HG03565 (cell line): ENCODE measurements around the gene MED8.

ENCODE experiments used
- ATAC-seq: cut with Tn5 transposase; IDR thresholded peaks from one replicate; pipeline ENCODE4 v1.9.1; 2021; ENCODE audit warnings: mild to moderate bottlenecking, moderate library complexity; ENCODE audit not compliant: unreplicated experiment

Gene MED8, protein sequence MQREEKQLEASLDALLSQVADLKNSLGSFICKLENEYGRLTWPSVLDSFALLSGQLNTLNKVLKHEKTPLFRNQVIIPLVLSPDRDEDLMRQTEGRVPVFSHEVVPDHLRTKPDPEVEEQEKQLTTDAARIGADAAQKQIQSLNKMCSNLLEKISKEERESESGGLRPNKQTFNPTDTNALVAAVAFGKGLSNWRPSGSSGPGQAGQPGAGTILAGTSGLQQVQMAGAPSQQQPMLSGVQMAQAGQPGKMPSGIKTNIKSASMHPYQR

DNA sequence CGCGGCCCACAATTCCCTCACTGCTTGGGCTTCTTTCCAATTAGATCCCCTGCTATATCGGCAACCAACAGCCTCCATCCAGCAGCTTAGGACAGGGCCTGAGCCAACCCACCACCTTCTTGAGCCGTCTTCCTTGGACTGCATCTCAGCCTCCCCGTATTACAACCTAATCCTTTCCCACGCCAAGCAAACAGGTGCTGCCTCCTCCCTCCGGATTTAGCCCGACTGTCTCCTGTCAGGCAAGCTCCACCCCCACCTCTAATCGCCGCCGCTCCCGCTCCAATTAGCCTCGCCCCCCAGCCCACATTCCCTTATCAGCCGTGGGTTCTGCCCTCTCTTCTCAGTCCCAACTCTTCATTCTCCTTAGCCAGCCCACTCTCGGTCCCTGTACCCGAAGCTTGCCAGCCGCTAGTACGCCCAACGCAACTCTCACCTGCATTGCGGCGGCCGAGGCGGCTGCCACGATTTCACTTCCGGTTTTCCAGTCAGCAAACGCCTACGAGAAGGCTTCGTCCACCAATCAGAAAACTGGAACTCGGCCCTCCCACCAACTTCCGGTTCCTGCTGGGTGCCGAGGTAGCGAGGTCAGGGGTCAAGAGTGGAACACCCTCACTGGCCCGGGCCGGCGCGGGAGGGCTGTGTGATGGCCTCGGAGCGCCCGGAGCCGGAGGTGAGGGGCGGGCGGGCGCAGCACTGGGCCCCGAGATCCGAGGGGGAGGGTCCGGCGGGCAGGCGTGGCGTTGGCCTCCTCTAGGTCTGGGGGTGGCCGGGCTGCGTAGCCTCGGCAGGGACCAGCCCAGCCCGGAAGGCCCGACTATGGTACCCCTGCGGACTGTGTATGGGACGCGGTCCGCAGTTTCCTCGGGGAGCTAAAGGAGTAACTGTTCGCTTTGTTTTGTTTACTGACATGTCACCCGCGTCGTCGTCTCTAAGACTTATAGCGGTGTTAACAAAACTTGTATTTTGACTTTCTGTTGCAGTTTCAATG lies at the start of gene MED8, which contains the start of gene SZT2:
MED8 (minus strand) TSS at position 475 of the 988 bp plus-strand sequence; CDS start at position 439, 36 bp downstream.
SZT2 (plus strand) TSS at position 574 of the 988 bp plus-strand sequence; CDS start at position 644, 70 bp downstream.
- peak; percentile 86 for ATAC-seq

DNA sequence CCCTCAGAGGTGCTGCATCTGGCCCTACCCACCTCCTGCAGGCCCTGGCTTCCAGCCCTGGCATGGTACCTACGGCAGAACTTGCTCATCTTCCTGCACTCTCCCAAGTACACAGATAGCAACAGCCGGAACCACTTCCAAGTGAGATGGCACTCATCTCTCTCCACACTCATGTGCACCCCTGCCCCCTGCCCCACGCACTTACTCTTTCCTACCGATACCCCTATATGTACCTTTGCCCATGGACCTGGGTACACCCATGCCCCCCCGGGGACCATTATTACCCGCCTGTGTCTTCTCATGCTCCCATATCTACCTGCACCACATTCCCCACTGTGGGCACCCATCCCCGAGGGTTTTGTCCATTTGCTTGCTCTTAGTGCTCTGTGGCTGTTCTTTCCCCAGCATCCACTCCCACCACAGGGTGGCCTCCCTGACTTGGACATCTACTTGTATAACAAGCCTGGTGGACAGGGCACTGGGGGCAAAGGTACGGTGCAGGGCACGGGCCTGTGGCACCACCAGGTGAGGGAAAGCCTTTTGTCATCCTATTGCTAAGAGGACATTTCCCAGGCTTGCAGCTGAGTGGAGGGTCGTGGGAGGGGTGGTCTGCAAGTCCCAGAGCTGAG lies 49.5 kb upstream of the MED8 start:
- no peak for ATAC-seq

DNA sequence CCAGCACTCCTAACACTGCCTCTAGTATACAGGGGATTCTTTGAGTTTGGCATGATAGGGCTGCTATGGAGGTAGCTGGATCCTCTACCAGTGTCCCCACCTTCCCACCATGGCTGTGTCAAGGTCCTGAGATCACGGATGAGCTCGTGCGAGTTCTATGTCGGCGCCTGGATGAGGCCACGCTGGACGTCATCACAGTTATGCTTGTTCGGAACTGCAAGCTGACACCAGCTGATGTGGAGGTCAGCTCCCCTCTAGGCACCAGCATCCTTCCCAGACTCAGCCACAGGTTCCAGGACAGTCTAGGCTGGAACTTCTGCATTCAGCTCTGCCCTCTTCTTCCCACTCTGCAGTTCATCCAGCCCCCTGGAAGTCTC lies 49.0 kb upstream of the MED8 start:
- ATAC-seq: no peak

DNA sequence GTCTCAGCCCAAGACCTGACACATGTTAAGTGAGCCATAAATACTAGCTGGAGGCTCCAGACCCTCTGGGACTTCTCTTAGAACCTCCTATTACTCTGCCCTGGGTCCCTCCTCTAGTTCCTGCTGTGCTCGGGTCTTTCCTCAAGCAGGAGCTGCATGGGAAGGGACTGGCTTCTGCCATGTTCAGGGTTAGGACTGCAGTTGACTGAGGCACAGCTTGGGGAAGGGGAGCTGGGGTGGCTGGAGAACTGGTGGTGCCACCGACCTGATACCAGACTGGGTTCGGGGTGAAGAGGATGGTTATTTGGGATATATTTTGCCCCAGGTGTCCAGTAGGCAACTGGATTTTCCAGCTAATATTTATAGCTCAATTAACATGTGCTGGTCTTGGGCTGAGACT lies 48.4 kb upstream of the MED8 start:
- ATAC-seq: no peak

DNA sequence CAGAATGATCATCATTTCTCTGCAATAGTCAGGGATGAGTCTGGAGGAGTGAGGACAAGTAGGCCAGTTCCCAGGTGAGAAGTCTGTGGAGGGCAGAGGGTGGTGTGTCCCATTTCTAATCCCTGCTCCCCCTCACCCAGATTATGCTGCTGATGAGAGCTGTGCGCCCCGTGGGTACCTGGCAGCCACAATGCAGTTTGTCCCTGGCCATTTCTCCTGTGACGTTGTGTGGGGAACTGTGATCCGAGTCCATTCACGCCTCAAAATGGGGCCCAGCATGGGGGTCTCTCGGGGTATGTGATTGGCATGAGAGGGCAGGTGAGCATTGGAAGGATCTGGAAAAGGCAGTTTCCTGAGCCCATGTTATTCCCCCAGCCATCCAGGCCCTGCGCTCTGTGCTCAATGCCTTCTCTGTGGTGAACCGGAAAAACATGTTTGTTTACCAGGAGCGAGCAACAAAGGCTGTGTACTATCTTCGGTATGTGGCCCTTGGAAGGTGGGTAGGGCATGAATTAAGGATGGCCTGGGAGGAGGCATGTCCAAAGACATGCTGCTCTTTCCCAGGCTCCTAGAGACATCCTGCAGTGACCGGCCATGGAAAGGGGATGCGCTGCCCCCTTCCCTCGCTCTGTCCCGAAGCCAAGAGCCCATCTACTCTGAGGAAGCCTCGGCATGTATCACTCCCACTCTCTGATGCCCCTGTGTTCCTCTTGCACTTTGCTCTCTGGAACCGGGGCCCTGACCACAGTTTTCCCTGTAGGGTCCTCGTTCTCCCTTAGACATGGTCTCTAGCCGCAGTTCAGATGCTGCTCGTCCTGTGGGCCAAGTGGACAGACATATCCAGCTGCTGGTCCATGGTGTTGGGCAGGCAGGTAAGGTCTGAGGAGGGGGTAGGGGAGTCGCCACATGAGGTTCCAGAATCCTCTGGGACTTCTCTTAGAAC lies 47.7 kb upstream of the MED8 start:
- ATAC-seq: no peak

DNA sequence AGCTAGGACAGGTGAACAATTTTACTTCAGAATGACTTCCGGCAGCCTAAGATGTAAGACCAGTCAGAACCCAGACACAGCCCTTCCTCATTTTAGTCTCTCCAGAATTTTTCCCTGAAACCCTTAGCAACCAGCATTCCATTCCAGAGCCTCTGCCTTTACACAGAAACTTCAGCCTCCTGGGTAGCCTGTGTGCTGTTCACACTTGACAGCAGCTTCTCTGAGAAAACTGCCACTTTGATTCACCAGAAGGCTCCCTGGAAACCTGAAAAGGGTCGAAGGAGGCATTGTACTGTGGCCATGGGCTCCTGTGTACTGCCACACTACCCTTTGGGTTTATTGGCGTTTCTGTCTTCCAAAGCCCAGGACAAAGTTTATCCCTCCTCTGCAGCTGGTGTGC lies 46.8 kb upstream of the MED8 start:
- no peak for ATAC-seq

DNA sequence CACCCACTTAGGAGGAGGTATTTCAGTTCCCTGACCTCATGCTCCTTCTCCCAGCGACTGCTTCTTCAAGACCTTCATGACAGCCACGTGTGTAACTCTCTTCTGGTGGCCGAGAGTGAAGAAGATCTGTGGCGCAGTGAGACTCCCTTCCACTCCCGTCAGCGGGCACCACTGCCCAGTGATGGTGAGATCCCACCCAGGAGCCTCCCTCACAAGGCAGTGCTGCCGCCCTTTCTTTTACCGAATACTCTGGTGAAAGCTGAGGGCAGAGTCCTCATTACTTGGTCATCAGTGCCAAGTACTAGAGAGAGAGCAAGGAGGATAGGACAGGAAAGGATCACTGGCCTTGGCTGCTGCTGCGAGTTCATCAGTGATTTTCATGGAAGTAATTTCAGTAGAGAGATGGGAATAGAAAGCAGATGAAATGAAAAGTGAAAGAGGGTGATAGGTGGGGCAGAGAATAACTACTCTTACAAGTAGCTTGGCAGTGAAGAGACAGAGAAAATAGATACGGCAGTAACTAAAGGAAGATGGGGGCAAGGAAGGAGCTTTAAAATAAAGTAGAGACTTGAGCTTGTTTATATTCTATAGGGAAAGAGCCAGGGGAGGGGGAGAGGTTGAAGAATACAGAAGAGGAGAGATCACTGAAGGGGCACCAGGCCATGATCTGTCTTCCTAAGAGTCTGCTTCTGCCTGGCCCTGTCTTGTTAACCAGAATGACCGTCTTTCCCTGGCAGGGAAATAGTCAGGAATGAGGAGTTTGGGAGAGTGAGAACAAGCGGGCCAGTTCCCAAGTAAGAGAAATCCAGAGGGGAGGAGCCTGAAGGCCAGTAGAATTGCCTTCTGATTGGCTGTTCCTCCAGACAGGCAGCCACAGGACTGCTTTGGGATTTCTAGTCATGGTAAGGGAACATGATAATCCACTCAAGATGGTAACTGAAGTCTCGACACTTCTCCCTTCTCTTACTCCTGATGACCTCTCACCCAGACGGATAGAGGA lies 45.8 kb upstream of the MED8 start:
- no peak for ATAC-seq

DNA sequence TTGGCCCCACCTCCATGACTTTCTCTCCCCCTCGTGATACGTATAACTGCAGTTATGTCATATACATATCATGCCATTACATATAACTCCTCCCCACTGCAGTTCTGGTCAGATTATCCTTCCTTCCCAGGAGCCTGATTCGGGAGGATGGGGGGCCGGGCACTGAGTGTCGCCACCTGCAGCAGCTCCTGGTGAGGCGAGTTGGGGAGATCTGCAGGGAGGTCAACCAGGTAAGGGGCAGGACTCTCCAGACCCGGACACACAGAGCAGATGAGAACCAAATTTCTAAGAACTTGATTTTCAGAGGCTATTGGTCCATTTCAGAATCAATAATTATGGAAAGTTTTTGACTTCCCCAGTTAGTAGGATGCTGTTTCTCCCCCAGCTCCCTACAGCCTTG lies 44.7 kb upstream of the MED8 start:
- ATAC-seq: no peak

DNA sequence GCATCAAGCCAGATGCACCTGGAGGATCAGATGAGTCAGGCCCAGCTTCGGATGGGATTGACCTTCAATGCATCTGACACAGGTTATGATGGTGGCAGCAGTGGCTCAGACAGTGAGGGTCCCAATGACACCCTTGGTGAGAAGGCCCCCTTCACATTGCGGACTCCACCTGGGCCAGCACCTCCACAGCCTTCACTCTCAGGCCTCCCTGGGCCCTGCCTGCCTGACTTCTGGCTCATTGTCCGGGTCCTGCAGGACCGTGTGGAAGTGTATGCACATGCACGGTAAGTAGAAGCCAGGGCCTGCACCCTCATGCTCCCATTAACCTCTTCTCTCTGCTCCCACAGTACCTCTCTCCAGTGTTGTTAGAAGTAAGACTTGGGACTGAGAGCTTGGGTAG lies 43.3 kb upstream of the MED8 start:
- no peak for ATAC-seq

DNA sequence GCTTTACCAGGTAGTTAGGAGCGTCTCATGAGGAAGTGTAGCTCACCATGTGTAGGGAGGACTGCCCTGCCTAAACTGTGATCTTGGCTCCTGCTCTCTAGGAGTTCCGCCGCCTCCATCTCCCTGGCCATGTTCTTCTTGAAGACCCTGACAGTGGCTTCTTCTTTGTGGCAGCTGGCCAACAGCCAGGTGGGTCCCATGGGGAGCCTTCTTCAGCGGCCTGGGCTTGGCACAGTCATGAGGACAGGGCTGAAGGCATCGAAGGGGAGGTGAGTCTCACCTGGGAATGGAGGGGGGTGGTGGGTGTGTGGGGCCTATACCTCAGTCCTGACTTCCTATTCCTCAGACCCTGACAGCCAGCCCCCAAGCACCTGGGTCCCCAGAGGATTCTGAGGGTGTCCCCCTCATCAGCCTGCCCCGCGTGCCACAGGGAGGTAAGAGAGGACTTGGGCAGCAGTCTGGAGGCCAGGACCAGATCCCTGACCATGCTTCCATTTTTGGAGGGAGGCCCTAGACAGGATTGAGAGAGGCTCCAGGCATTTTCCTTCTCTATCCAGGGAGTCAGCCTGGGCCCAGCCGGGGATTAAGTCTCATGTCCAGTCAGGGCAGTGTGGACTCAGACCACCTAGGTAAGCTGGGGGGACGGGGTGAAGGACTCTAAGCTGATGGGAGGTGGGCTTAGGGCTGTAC lies 42.7 kb upstream of the MED8 start:
- ATAC-seq: no peak

DNA sequence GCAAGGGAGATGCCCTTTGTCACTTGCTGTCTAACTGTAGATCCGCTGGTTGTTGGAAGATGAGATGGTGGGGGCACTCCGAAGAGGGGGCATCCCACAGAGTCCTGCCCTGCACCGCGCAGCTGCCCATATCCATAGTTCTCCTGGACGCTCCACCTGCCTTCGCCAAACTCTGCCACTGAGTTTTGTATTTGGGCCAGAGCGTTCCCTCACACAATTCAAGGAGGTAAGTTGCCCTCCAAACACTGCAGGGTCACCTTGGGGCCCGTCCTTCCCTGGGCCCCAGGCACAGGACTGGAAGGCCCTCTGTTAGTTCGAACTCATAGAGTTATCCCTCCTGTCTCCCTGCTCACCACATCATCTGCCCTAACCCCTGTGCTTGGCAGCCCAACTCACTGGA lies 42.1 kb upstream of the MED8 start:
- ATAC-seq: no peak

DNA sequence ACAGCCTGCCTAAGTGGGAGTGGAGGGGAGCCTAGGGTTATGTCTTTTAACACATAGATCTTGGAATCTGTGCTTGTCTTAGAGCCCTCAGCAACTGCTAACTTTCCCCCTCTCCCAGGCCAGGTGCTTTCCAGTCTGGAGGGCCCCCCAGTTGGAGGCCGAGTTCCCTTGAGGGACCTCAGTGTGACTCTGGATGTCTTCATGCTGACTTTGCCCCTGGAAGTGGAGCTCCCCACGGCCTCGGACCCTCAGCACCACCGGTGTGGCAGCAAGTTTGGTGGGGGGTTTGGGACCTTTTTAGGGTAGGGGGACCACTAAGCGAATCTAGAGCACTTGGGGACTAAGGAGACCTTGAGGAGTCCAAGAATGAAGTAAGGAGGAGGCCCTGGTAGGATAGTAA lies 41.2 kb upstream of the MED8 start:
- no peak for ATAC-seq

DNA sequence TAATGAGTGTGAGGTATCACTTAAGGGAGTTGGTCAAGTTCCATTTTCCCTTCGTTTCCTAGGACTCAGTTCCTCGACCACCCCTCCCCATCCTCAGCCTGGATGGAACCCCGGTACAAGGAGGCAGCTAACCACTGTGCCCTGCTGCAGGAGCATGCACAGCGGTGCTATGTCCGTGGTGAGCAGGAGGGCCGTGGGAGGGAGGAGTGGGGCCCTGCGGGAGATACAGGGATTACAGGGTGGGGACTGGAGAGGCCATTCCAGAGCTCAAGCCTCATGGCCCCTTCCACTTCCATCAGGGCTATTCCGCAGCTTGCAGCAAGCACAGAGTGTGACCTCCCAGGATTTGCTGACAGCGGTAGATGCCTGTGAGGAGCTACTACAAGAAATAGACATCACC lies 38.3 kb upstream of the MED8 start:
- no peak for ATAC-seq

DNA sequence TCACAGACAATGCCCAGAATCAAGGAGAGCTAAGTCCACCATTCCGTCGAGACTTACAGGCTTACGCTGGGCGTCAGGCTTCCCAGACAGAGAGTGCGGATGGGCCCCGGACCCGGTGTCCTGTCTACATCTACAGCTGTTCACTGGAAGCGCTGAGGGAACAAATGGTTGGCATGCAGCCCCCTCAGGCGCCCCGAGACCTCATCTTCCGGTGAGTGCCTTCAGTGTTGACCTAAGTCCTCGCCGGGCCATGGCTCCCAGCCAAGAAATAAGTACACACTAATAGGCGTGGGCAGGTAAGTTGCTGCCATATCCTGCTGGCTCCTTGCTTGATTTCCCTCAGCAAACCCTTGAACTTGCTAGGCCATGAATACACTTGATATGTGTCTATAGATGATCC lies 37.9 kb upstream of the MED8 start:
- ATAC-seq: no peak

DNA sequence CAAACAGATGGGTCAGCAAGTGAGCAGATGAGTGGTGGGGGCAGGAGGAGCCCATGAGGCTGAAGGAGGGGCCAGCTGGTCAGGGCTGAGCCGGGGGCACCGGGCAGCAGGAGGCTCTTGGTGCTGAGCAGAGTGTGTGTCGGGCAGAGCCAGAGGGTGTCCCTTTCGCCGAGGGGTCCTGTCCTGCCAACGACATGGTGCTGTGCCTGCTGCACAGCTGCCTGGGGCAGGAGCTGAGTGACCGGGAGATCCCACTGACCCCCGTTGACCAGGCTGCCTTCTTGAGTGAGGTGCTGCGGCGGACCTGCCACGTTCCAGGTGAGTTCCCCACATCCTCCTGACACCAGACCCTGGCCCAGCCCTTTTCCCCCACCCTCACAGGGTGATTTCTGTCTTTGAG lies 36.6 kb upstream of the MED8 start:
- no peak for ATAC-seq

DNA sequence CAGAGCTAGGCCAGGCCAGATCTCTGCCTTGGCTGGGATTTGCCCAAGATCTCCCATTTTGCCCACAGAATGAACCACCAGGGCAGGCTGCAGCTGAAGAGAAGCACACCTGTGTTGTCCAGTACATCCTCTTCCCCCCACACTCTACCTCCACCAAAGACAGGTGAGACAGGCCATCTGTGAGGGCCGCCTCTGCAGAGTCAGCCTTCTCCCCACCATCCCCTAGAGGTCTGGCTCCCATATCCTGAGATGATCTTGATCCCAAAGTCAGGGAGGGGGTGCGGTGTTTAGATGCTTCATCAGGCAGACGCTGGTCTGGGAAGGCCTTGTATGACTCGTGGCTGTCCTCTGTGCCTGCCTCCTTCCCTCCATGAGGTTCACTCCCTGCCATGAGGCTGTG lies 35.4 kb upstream of the MED8 start:
- ATAC-seq: no peak

DNA sequence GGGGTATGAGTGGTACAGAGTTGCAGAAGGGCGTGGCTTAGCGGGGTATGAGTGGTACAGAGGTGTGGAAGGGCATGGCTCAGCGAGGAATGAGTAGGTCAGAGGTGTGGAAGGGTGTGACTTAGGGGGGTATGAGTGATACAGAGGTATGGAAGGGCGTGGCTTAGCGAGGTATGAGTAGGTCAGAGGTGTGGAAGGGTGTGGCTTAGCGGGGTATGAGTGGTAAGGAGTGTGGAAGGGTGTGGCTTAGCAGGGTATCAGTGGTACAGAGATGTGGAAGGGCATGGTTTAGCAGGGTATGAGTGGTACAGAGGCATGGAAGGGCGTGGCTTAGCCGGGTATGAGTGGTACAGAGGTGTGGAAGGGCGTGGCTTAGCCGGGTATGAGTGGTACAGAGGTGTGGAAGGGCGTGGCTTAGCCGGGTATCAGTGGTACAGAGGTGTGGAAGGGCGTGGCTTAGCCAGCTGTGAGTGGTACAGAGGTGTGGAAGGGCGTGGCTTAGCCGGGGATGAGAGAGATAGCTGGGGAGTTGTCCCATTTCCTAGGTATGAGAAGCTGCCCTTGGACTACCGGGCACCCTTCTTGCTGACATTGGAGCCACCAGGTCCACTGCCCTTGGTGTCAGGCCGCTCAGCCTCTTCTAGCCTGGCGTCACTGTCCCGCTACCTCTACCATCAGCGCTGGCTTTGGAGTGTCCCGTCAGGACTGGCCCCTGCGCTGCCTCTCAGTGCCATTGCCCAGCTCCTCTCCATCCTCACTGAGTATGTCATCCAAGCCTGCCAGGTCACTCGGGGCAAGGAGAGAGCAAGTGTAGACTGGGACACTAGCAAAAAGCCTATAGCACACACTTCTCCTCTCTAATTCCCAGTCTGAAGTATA lies 34.3 kb upstream of the MED8 start:
- no peak for ATAC-seq
